ENCODE data around the gene SMIM26. TPM values are rescaled to one million over a fixed set of nuclear protein-coding genes. Genes with fewer than 3 reads are reported as not detected.

SMIM26 gene
- total and polyA plus RNA-seq, 2 of the 8 experiments (the other 6 are each of a cell fraction or from before 2014, with no cell fraction given), result 69.8 to 95.0 TPM

DNA sequence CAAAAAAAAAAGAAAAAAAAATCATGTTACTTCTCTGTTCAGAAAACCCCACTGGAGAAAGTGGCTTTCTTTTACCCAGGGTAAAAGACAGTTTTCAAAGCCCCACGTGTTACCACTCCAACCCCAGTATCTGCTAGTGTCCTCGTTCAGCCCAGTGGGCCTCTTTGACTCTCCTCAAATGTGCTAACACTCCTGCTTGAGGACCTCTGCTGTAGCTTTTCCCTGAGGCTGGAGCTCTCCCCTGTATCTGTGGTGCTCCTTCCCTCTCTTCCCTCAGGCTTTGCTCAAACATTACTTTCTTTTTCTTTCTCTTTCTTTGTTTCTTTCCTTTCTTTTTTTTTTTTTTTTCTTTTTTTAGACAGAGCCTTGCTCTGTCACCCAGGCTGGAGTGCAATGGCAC lies 44.2 kb upstream of the SMIM26 start:
- Histone ChIP-seq H3K79me1 (ENCODE audit: low read depth, low read length) (no peaks in the 10 kb centered on the region), H4K20me1 (replicated peaks in 1 of 2; ENCODE audit: control insufficient read depth in 1 of 2, insufficient read depth in 2 of 2, low read length in 2 of 2) (peaks cover 0 to 1% of the 10 kb centered on the region in 2 experiments), H3K27ac (ENCODE audit: low read depth, low read length) (no peak overlapping the region), H2AFZ (ENCODE audit: low read length) (no peak overlapping the region), H3K4me2 (ENCODE audit: insufficient read depth in 1 of 2, low read depth in 2 of 2, low read length in 2 of 2) (no peak overlapping the region), H3K79me2 (ENCODE audit: control insufficient read depth in 1 of 2, insufficient read depth in 2 of 2, low read length in 2 of 2) (no peaks in the 10 kb centered on the region), H3K18ac (ENCODE audit: extremely low read depth, low read length) (no peak overlapping the region), H3K9me3 (ENCODE audit: insufficient read depth in 2 of 2, low read depth in 1 of 2, low read length in 1 of 2) (no peaks in the 10 kb centered on the region), H3K4me3 (ENCODE audit: extremely low read depth in 1 of 4, insufficient read depth in 2 of 4, low read depth in 3 of 4, low read length in 4 of 4) (no peak overlapping the region), H3K23me2 (ENCODE audit: low read depth, low read length) (no peaks in the 10 kb centered on the region), H3K23ac (ENCODE audit: insufficient read length) (no peak overlapping the region), H2BK15ac (ENCODE audit: low read length) (no peak overlapping the region), H3K56ac (replicated peaks; ENCODE audit: insufficient read length, low read depth, low read length) (no peak overlapping the region), H2AK5ac (ENCODE audit: low read depth, low read length) (no peak overlapping the region), H4K5ac (ENCODE audit: insufficient read length, low read depth, low read length) (no peak overlapping the region), H2BK12ac (ENCODE audit: low read depth, low read length) (no peak overlapping the region), H3K27me3 (replicated peaks in 1 of 4; ENCODE audit: control insufficient read depth in 3 of 4, extremely low read depth in 1 of 4, insufficient read depth in 3 of 4, low read length in 3 of 4) (no peaks in the 10 kb centered on the region), H2BK5ac (ENCODE audit: low read depth, low read length) (no peak overlapping the region), H3K4ac (replicated peaks; ENCODE audit: insufficient read length, low read depth, low read length) (no peak overlapping the region), H2BK120ac (replicated peaks; ENCODE audit: low read depth, low read length) (no peak overlapping the region), H3K4me1 (replicated peaks in 1 of 4; ENCODE audit: control insufficient read depth in 3 of 4, insufficient read depth in 4 of 4, low read length in 3 of 4) (no peaks in the 10 kb centered on the region), H3K14ac (ENCODE audit: insufficient read length) (no peak overlapping the region), H2BK20ac (ENCODE audit: low read length) (no peak overlapping the region), H4K8ac (ENCODE audit: extremely low read depth, insufficient read depth, low read length) (no peak overlapping the region), H3K9ac (replicated peaks in 1 of 4; ENCODE audit: extremely low read depth in 1 of 4, low read depth in 3 of 4, low read length in 3 of 4) (no peak overlapping the region), H4K91ac (replicated peaks; ENCODE audit: insufficient read length, low read length) (no peak overlapping the region), H3K36me3 (ENCODE audit: control insufficient read depth in 2 of 4, insufficient read depth in 4 of 4, low read length in 3 of 4) (peaks cover 6 to 42% (median 33%) of the 10 kb centered on the region in 4 experiments; a peak in 7 of 8 replicates)
- WGBS, 2 experiments (ENCODE audit: extremely low coverage in 1 of 2, insufficient coverage in 1 of 2, insufficient read length in 1 of 2, insufficient replicate concordance in 2 of 2, low coverage in 1 of 2, low lambda C conversion rate in 2 of 2, missing lambda C conversion rate in 1 of 2), result 95% methylated on average over 2 of the region's 2 CpGs; no CpG with 5 or more reads in 1 of the 2 experiments
- CTCF ChIA-PET (ENCODE audit: partially characterized antibody), result no interaction called here
- FAIRE-seq (no peak), DNase-seq (ENCODE audit: low read depth in 1 of 2, low spot score in 2 of 2) (no peak)
- TF ChIP-seq, protein P1, sequence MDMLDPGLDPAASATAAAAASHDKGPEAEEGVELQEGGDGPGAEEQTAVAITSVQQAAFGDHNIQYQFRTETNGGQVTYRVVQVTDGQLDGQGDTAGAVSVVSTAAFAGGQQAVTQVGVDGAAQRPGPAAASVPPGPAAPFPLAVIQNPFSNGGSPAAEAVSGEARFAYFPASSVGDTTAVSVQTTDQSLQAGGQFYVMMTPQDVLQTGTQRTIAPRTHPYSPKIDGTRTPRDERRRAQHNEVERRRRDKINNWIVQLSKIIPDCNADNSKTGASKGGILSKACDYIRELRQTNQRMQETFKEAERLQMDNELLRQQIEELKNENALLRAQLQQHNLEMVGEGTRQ (IDR thresholded peaks at IDR 0.05; ENCODE audit: low read length), result no peak
- no peak for TF ChIP-seq MAFK (IDR thresholded peaks at IDR 0.05; ENCODE audit: low read depth, low read length)
- TF ChIP-seq RNF2 (IDR thresholded peaks at IDR 0.05; ENCODE audit: borderline replicate concordance, low read depth, low read length, missing control alignments, poor library complexity, severe bottlenecking), result no peak
- no peak for TF ChIP-seq HDAC2 (IDR thresholded peaks at IDR 0.05; ENCODE audit: borderline replicate concordance in 1 of 2, low read depth in 2 of 2, low read length in 2 of 2)
- POLR2A ChIA-PET (ENCODE audit: partially characterized antibody), result interaction anchor here (0.7 kb wide), 1 partner anchor 252 kb away, joined by 3 read pairs; no protein-coding TSS in a partner anchor

Measured in H1 (cell line).